ENCODE measurements around the gene TGM2.
A peak's percentile ranks its signal among the peaks of the same experiment; 100 is the strongest.

Gene TGM2

GRCh38 chr20:38125157-38126056, 39.7 kb downstream of the TGM2 start:
- no peak for TF ChIP-seq CTCF (IDR thresholded peaks at IDR 0.05; ENCODE audit: insufficient read depth, low read length, missing control alignments)
- no peak for DNase-seq (ENCODE audit: low read depth, low spot score)
- CTCF ChIA-PET = interaction anchor here (0.8 to 1.1 kb wide), 2 partner anchors 52 to 96 kb away, joined by 3 to 4 read pairs; no protein-coding TSS in a partner anchor
- POLR2A ChIA-PET = no interaction called here
- H3K4me3 ChIP-seq (ENCODE audit: low read depth, low read length) = no peak overlapping the region

- ChIA-PET POLR2A (interaction anchor here (0.9 kb wide), 1 partner anchor 13 kb away, joined by 4 read pairs; no protein-coding TSS in a partner anchor), CTCF (interaction anchor here (0.7 to 1.5 kb wide), 5 partner anchors 9 to 98 kb away, joined by 3 to 7 read pairs (median 5); no protein-coding TSS in a partner anchor)
- no peak for TF ChIP-seq CTCF (IDR thresholded peaks at IDR 0.05; ENCODE audit: insufficient read depth, low read length, missing control alignments)
- H3K4me3 ChIP-seq (ENCODE audit: low read depth, low read length) = no peak overlapping the region
- no peak for DNase-seq (ENCODE audit: low read depth, low spot score)
These were observed 42.0 kb downstream of the TGM2 start for GRCh38 chr20:38123021-38123587.

GRCh38 chr20:38121741-38122140, 43.3 kb downstream of the TGM2 start:
- DNase-seq (ENCODE audit: low read depth, low spot score) = no peak
- POLR2A ChIA-PET = no interaction called here
- no peak for TF ChIP-seq CTCF (IDR thresholded peaks at IDR 0.05; ENCODE audit: insufficient read depth, low read length, missing control alignments)
- no peak overlapping the region for H3K4me3 ChIP-seq (ENCODE audit: low read depth, low read length)
- CTCF ChIA-PET = interaction anchor here (1.1 to 1.5 kb wide), 2 partner anchors 48 to 99 kb away, joined by 4 to 6 read pairs; no protein-coding TSS in a partner anchor

GRCh38 chr20:38120625-38120988, 44.5 kb downstream of the TGM2 start:
- no peak for TF ChIP-seq CTCF (IDR thresholded peaks at IDR 0.05; ENCODE audit: insufficient read depth, low read length, missing control alignments)
- POLR2A ChIA-PET = no interaction called here
- CTCF ChIA-PET = interaction anchor here (1.8 to 2.0 kb wide), 2 partner anchors 10 to 47 kb away, joined by 4 to 9 read pairs; no protein-coding TSS in a partner anchor

GRCh38 chr20:38119446-38119845, 45.6 kb downstream of the TGM2 start:
- H3K4me3 ChIP-seq (ENCODE audit: low read depth, low read length) = no peak overlapping the region
- CTCF ChIA-PET = interaction anchor here (1.8 to 2.0 kb wide), 2 partner anchors 9 to 45 kb away, joined by 4 to 9 read pairs; no protein-coding TSS in a partner anchor
- POLR2A ChIA-PET = no interaction called here
- TF ChIP-seq CTCF (IDR thresholded peaks at IDR 0.05; ENCODE audit: insufficient read depth, low read length, missing control alignments) = no peak
- no peak for DNase-seq (ENCODE audit: low read depth, low spot score)

More at GRCh38 chr20:38120625-38120988, 44.5 kb downstream of the TGM2 start:
- DNase-seq (ENCODE audit: low read depth, low spot score) = no peak
- no peak overlapping the region for H3K4me3 ChIP-seq (ENCODE audit: low read depth, low read length)

GRCh38 chr20:38117635-38118034, 47.4 kb downstream of the TGM2 start:
- TF ChIP-seq CTCF (IDR thresholded peaks at IDR 0.05; ENCODE audit: insufficient read depth, low read length, missing control alignments) = no peak
- peak; percentile 80 for DNase-seq (ENCODE audit: low read depth, low spot score)
- H3K4me3 ChIP-seq (ENCODE audit: low read depth, low read length) = no peak overlapping the region
- ChIA-PET POLR2A (no interaction called here), CTCF (interaction anchor here (0.6 kb wide), 1 partner anchor 584 kb away, joined by 3 read pairs; no protein-coding TSS in a partner anchor)
